OCI-M2 (cell line): ENCODE results near the gene SFT2D1.

Experiments used
- DNase-seq: peaks from one replicate; lab custom pipeline; 2025; ENCODE audit not compliant: unreplicated experiment; lab: John Stamatoyannopoulos, UW

Gene SFT2D1

GRCh38 chr6:166308769-166309589 is 33.4 kb downstream of the SFT2D1 start:
- DNase-seq: no peak

GRCh38 chr6:166308033-166308768 is 34.1 kb downstream of the SFT2D1 start, which contains the start of gene PRR18:
Gene PRR18, minus strand, starts transcription at chr6:166308392. Its CDS starts 250 bp downstream, at chr6:166308142.
- DNase-seq: no peak

- no peak for DNase-seq
Measured at GRCh38 chr6:166307082-166308032, 35.0 kb downstream of the SFT2D1 start.

- no peak for DNase-seq
Measured at GRCh38 chr6:166306378-166307081, 35.8 kb downstream of the SFT2D1 start.

- no peak for DNase-seq
Measured at GRCh38 chr6:166305562-166306117, 36.7 kb downstream of the SFT2D1 start.

- no peak for DNase-seq
Measured at GRCh38 chr6:166304106-166304505, 38.2 kb downstream of the SFT2D1 start.

GRCh38 chr6:166301611-166302529 is 40.5 kb downstream of the SFT2D1 start:
- DNase-seq: no peak

- DNase-seq: no peak
Measured at GRCh38 chr6:166300357-166300987, 41.9 kb downstream of the SFT2D1 start.

- no peak for DNase-seq
Measured at GRCh38 chr6:166297606-166298005, 44.7 kb downstream of the SFT2D1 start.

- DNase-seq: no peak
Measured at GRCh38 chr6:166296035-166296883, 46.1 kb downstream of the SFT2D1 start.

GRCh38 chr6:166293731-166294584 is 48.4 kb downstream of the SFT2D1 start:
- no peak for DNase-seq

- no peak for DNase-seq
Measured at GRCh38 chr6:166289207-166290060, 52.9 kb downstream of the SFT2D1 start.

- no peak for DNase-seq
Measured at GRCh38 chr6:166286839-166287271, 55.5 kb downstream of the SFT2D1 start.

- no peak for DNase-seq
Measured at GRCh38 chr6:166285233-166285632, 57.1 kb downstream of the SFT2D1 start.

GRCh38 chr6:166284640-166285039 is 57.7 kb downstream of the SFT2D1 start:
- no peak for DNase-seq
